GM12865 (cell line): Measurements from ENCODE around the gene PARP16.

Experiments used
- DNase-seq: peaks from one replicate; pipeline ENCODE4 v3.0.0; 2010; ENCODE audit warnings: low read depth
- H3K4me3 ChIP-seq: 2 replicates; pipeline ENCODE4 v1.5.1; 2011; ENCODE audit warnings: mild to moderate bottlenecking, low read depth, low read length, control low read depth
- TF ChIP-seq, protein P1 (sequence below): IDR thresholded peaks from 2 replicates; pipeline ENCODE4 v1.5.1; 2011; ENCODE audit warnings: low read length, control low read depth, low read depth, inconsistent platforms; ENCODE audit not compliant: insufficient read depth; ENCODE audit errors: missing control alignments

Gene PARP16

DNA sequence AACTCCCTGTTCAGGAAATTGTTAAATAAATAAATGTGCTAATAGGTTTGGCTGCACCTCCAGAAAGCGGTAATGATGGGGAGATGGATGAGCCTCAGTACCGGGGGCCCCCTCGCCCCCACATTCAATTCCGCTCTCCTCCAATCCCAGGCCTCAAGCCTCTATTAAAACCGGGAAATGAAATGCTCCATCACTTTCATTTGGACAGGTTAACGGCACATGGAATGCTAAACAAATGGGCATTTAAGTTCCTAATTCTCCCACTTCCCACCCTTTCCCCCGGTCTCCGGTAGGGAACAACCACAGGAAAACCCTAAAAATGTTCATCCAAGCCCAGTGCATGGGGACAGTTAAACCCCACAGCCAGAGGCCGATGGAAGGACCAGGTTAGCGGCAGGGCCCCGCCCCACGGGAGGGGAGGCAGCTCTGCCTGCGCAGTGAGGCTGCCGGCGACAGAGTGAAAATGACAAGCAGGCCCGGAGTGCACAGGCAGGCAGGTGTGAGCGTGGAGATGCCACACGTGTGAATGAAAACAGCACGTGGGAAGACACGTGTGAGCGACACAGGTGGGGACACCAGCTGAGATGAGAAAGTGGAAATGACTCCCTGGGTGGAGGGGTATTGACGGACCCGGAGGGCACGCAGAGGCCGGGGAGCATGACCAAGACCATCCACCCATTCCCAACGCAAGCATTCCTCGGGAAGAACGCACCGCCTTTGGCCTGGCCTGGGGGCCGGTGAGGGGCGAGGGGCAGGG, 45.9 kb upstream of the PARP16 start:
- no peak overlapping the region for H3K4me3 ChIP-seq
- no peak for DNase-seq
- TF ChIP-seq, protein P1, sequence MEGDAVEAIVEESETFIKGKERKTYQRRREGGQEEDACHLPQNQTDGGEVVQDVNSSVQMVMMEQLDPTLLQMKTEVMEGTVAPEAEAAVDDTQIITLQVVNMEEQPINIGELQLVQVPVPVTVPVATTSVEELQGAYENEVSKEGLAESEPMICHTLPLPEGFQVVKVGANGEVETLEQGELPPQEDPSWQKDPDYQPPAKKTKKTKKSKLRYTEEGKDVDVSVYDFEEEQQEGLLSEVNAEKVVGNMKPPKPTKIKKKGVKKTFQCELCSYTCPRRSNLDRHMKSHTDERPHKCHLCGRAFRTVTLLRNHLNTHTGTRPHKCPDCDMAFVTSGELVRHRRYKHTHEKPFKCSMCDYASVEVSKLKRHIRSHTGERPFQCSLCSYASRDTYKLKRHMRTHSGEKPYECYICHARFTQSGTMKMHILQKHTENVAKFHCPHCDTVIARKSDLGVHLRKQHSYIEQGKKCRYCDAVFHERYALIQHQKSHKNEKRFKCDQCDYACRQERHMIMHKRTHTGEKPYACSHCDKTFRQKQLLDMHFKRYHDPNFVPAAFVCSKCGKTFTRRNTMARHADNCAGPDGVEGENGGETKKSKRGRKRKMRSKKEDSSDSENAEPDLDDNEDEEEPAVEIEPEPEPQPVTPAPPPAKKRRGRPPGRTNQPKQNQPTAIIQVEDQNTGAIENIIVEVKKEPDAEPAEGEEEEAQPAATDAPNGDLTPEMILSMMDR, result no peak

DNA sequence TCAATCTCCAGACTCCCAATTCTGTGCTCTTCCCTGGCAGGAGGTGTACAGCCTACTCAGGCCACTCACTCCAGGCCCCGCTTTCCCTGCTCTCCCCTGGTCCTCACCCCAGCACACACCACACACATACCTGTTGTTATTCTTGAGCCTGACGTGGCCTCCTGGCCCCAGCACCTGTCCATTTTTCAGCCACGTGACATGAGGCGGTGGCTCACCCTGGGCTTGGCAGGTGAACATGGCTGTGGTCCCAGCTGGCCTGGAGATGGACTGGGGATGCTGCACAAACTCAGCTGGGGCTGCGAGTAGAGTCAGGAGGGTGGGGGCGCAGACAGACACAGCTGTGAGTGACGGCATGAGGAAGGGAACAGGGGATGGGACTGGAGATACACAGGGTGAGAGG, 45.1 kb upstream of the PARP16 start:
- H3K4me3 ChIP-seq, result no peak overlapping the region
- TF ChIP-seq, protein P1, result no peak
- DNase-seq, result no peak

DNA sequence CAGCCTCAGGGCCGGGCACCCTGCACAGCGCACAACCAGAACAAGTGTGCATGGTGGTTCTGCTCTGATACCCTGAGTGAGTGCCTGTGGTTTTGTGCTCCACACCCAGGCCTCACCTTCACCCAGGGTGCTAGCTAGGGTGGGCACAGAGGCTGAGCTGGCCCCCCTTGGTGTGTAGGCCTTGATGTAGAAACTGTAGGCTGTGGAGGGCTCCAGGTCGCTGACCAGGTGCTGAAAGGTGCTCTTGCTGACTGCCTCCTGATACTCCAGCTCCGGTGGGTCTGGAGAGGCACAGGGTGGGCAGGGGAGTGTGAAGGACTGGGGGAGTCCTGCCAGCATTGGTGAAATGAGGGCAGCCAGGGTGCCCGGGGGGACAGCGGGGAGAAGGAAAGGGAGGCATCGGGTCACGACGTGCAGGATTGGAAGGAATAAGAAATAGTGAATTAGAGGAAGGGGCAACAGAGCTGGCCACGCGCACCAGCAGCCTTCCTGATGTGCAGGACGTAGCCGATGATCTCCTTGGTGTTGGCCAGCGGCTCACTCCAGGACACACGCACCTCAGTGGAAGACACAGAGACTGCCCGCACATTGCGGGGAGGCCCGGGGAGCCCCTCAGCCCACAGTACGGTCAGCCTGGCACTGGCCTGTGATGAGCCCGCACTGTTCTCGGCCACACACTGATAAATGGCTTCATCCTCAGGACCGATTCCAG, 44.4 kb upstream of the PARP16 start:
- H3K4me3 ChIP-seq, result no peak overlapping the region
- TF ChIP-seq, protein P1, result no peak
- no peak for DNase-seq

DNA sequence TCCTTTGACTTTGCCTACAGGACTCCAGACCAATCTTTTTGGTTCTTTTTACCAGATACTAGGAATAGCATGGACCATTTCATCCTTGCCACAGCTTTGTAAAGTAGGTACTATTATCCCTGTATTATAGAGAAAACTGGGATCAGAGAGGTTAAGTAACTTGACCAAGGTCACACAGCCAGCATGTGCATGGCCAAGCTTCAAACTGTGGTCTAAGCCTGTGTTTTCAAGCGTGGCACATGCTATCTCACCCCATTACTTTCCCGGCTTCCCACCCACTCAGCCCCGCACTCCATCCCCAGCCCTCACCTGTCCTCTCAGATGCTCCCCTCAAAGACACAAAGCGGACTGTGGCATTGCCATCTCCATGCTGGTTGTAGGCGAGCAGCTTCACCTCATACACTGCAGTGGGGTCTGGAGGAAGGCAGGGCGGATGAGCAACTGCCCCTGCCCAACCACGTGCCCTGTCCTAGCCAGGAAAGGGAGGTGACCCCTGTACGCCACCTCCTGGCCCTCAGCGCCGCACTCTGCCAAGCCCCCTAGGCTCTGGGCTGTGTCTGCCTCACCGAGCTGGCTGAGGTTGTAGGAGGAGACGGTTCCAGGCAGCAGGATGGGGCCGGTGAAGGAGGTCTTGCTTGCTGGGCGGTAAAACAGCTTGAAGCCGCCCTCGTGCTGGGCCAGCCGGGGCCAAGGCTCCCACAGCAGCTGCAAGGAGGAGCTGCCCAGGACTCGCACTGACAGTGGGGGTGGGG, 43.5 kb upstream of the PARP16 start:
- no peak overlapping the region for H3K4me3 ChIP-seq
- TF ChIP-seq, protein P1, result no peak
- no peak for DNase-seq

DNA sequence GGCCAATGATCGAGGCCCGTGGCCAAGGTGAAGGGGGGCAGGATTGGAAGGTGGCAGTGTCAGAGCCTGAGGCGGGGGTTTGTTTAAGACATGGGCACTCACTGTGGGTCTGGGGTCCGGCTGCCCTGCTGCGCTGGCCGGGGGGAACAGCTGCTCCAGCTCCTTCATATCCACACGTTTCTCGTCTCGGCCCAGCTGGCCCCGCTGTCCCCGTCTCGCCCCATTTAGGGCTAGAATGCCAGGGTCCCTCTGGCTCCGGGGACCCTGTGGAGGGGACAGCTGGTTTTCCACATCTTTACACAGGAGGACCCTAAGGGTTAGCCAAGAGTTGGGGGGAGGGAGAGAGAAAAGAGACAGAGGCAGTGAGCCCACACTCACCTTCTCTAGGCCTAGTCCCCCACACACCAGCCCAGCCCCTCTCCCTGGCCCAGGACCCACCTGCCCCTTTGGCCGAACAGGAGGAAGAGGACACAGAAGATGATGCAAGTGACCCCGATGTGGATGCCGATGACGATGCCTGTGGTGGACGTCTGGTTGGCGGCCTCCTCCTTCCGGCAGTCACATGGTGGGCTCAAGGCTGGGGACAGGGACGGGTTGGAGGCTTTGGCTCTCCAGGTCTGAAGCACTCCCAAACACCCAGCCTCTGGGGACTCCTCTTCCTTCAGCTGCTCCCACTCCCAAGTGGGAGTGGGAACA, 42.8 kb upstream of the PARP16 start:
- TF ChIP-seq, protein P1, result no peak
- no peak overlapping the region for H3K4me3 ChIP-seq
- DNase-seq, result no peak

DNA sequence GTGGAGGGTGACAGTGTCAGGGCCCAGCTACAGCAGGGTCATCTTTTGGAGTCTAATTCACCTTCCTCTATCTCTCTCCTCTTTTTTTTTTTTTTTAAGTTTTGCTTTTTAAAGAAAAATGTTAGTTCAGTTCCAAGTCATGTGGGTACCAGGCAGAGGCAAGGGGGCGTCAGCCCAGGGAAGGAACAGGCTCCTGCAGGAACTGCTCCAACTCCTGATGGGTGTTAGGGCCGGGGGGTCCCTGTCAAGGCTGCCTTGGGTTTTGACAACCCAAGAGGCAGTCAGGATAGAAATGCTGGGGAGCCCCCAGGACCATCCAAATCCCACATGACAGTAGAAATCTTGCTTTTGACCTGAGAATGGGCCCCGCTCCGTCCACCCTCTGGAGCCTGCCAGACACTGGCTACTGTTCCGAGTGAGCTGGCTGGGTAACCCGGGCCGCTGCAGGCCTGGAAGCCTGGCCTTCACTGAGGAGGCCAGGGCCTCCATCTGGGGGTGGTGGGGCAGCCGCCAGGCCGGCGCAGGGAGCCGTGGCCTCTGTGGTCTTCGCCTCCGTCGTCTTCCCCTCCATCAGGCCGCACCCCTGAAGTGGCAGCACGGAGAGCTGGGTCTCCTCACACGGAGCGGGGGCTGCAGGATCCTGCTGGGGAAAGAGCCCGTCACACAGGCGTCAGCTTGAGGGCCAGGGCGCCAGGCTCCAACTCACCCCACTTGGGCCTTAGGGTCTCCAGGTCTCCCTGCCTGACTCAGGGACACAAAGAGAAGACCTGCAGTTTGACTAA, 42.0 kb upstream of the PARP16 start:
- H3K4me3 ChIP-seq, result no peak overlapping the region
- DNase-seq, result no peak
- TF ChIP-seq, protein P1, result no peak
